SK-N-SH (cell line): ENCODE measurements around the gene DCDC1. TPM values are rescaled to one million over a fixed set of nuclear protein-coding genes. Genes with fewer than 3 reads are reported as not detected.

Source experiments
- CTCF ChIA-PET: fragments of 300-600, 350-600 bp; formaldehyde crosslinking; extraction: SDS; loops from one replicate; lab custom pipeline; 2021; lab: Yijun Ruan, JAX
- POLR2A ChIA-PET: fragments of 350-600 bp; sonication (Branson Sonifier 250); formaldehyde crosslinking; extraction: SDS; loops from one replicate; lab custom pipeline; 2020; ENCODE audit warnings: antibody characterized with exemption, inconsistent platforms; lab: Yijun Ruan, JAX
- DNase-seq: peaks from one replicate; pipeline ENCODE4 v3.0.0; 2012
- H2AFZ ChIP-seq: fragments of 200-600 bp; sonication (generic); 2 replicates; pipeline ENCODE4 v1.8.1; 2016; ENCODE audit warnings: antibody characterized with exemption, mild to moderate bottlenecking, low read depth
- H3F3A ChIP-seq: fragments of 200-600 bp; sonication (generic); replicated peaks from 2 replicates; pipeline ENCODE3; 2016; ENCODE audit warnings: antibody characterized with exemption, mild to moderate bottlenecking; ENCODE audit not compliant: insufficient read depth
- H3K27ac ChIP-seq, 2 experiments: fragments of 200-500 bp in 1 of 2; fragments of 200-600 bp in 1 of 2; sonication (Bioruptor generic) in 1 of 2; sonication (generic), shearing (Covaris generic) in 1 of 2; 2 replicates each; pipeline versions ENCODE4 v1.5.1 to v1.6.1; 2014 to 2016; ENCODE audit warnings: low read depth in 2 of 2, inconsistent platforms in 1 of 2, low read length in 1 of 2, mild to moderate bottlenecking in 1 of 2, mixed read lengths in 1 of 2
- H3K27me3 ChIP-seq: fragments of 200-600 bp; sonication (generic), shearing (Covaris generic); 2 replicates; pipeline ENCODE4 v1.6.1; 2016; ENCODE audit warnings: mixed run types; ENCODE audit not compliant: insufficient read depth
- H3K36me3 ChIP-seq, 2 experiments: fragments of 200-500 bp in 1 of 2; fragments of 200-600 bp in 1 of 2; sonication (Bioruptor generic) in 1 of 2; sonication (generic) in 1 of 2; replicated peaks in 1 of 2; 2 replicates each; pipeline versions ENCODE3 to v1.5.1; 2014 to 2016; ENCODE audit warnings: low read length in 1 of 2, mild to moderate bottlenecking in 1 of 2; ENCODE audit not compliant: insufficient read depth in 2 of 2, control insufficient read depth in 1 of 2
- H3K4me1 ChIP-seq, 2 experiments: fragments of 200-500 bp in 1 of 2; fragments of 200-600 bp in 1 of 2; sonication (Bioruptor generic) in 1 of 2; sonication (generic), shearing (Covaris generic) in 1 of 2; 2 replicates each; pipeline versions ENCODE4 v1.5.1 to v1.6.1; 2014 to 2016; ENCODE audit warnings: low read depth in 1 of 2, low read length in 1 of 2, mixed run types in 1 of 2; ENCODE audit not compliant: insufficient read depth in 2 of 2, control insufficient read depth in 1 of 2
- H3K4me2 ChIP-seq: fragments of 200-600 bp; sonication (generic), shearing (Covaris generic); 2 replicates; pipeline ENCODE4 v1.6.1; 2017; ENCODE audit warnings: mixed run types
- H3K4me3 ChIP-seq, 2 experiments: fragments of 200-500 bp in 1 of 2; fragments of 200-600 bp in 1 of 2; sonication (Bioruptor generic) in 1 of 2; sonication (generic), shearing (Covaris generic) in 1 of 2; 2 replicates each; pipeline versions ENCODE4 v1.5.1 to v1.8.1; 2014 to 2016; ENCODE audit warnings: low read depth in 2 of 2, inconsistent platforms in 1 of 2, low read length in 1 of 2, mild to moderate bottlenecking in 1 of 2, mixed read lengths in 1 of 2, moderate library complexity in 1 of 2
- H3K79me2 ChIP-seq: fragments of 200-600 bp; sonication (generic); 2 replicates; pipeline ENCODE4 v1.8.1; 2017; ENCODE audit warnings: mild to moderate bottlenecking; ENCODE audit not compliant: insufficient read depth
- H3K9ac ChIP-seq: fragments of 200-600 bp; sonication (generic); 2 replicates; pipeline ENCODE4 v1.6.1; 2017; ENCODE audit warnings: mixed run types
- H3K9me2 ChIP-seq: fragments of 200-600 bp; sonication (generic); 2 replicates; pipeline ENCODE4 v1.6.1; 2017; ENCODE audit warnings: mixed run types
- H3K9me3 ChIP-seq: fragments of 200-600 bp; sonication (generic); 2 replicates; pipeline ENCODE4 v1.6.1; 2017; ENCODE audit warnings: mixed run types, mild to moderate bottlenecking, moderate library complexity
- H4K20me1 ChIP-seq: fragments of 200-600 bp; sonication (generic); 2 replicates; pipeline ENCODE4 v1.6.1; 2017; ENCODE audit warnings: mild to moderate bottlenecking, mixed run types; ENCODE audit not compliant: insufficient read depth
- CTCF ChIP-seq: fragments of 200-600 bp; sonication (generic); IDR thresholded peaks from 2 replicates; pipeline ENCODE4 v1.6.1; 2017; ENCODE audit warnings: antibody characterized with exemption, mild to moderate bottlenecking, moderate library complexity
- ELF1 ChIP-seq: IDR thresholded peaks from 2 replicates; pipeline ENCODE4 v1.4.0; 2012
- EP300 ChIP-seq, 2 experiments: IDR thresholded peaks; 2 replicates each; pipeline versions ENCODE4 v1.4.0 to v1.6.1; 2012; ENCODE audit warnings: borderline replicate concordance in 1 of 2, low read depth in 1 of 2, low read length in 1 of 2
- EZH2phosphoT487 ChIP-seq: fragments of 200-600 bp; sonication (generic); IDR thresholded peaks from 2 replicates; pipeline ENCODE4 v1.6.1; 2017; ENCODE audit warnings: low read depth, mixed run types, mild to moderate bottlenecking, antibody characterized with exemption, moderate library complexity, borderline replicate concordance
- FOXM1 ChIP-seq: IDR thresholded peaks from 2 replicates; pipeline ENCODE4 v1.4.0; 2012; ENCODE audit warnings: low read depth, mild to moderate bottlenecking
- MEF2A ChIP-seq: IDR thresholded peaks from 2 replicates; pipeline ENCODE4 v1.4.0; 2012; ENCODE audit warnings: low read depth, borderline replicate concordance
- PBX3 ChIP-seq: IDR thresholded peaks from 2 replicates; pipeline ENCODE4; 2012
- RAD21 ChIP-seq: IDR thresholded peaks from 2 replicates; pipeline ENCODE4 v1.6.1; 2012; ENCODE audit warnings: mild to moderate bottlenecking, low read length
- SIN3A ChIP-seq: IDR thresholded peaks from 2 replicates; pipeline ENCODE4 v1.6.1; 2012; ENCODE audit warnings: low read depth, mild to moderate bottlenecking, low read length, moderate library complexity, borderline replicate concordance
- SMC3 ChIP-seq: IDR thresholded peaks from 2 replicates; pipeline ENCODE4 v1.6.1; 2012; ENCODE audit warnings: low read depth, low read length, improper control_type of control experiment
- TAF1 ChIP-seq: IDR thresholded peaks from 2 replicates; pipeline ENCODE4 v1.6.1; 2012; ENCODE audit warnings: low read depth, mild to moderate bottlenecking, low read length, moderate library complexity, borderline replicate concordance
- TCF12 ChIP-seq: IDR thresholded peaks from 2 replicates; pipeline ENCODE4 v1.4.0; 2012
- YY1 ChIP-seq: IDR thresholded peaks from 2 replicates; pipeline ENCODE4 v1.4.0; 2012; ENCODE audit warnings: low read depth, mild to moderate bottlenecking
- WGBS: methylation state at CpG from one replicate; pipeline ENCODE4 v1.1.6; 2017; ENCODE audit warnings: low lambda C conversion rate; 5-methylcytosine and 5-hydroxymethylcytosine counted together
- polyA plus RNA-seq, 3 experiments: library from polyadenylated mRNA; depleted of rRNA; stranded (reverse); fragments of >200 nt; gene quantifications; 2 replicates each; pipeline ENCODE4 v1.2.3, GENCODE V29; 2012
- TF ChIP-seq, protein P1 (sequence below): IDR thresholded peaks from 2 replicates; pipeline ENCODE4 v1.4.0; 2012; ENCODE audit warnings: low read depth, borderline replicate concordance
- TF ChIP-seq, protein P2 (sequence below): fragments of 150-350 bp; IDR thresholded peaks from 2 replicates; pipeline ENCODE4 v1.6.1; 2016; ENCODE audit warnings: mild to moderate bottlenecking, low read depth, low read length

DCDC1 gene
- polyA plus RNA-seq, 1 of the 3 experiments (the other 2 are of a cell fraction): 0.12 TPM

GRCh38 chr11:31397239-31397834, 27.8 kb upstream of the DCDC1 start:
- H3K36me3 ChIP-seq: no peaks in the 10 kb centered on the region
- ChIA-PET POLR2A (no interaction called here), CTCF (interaction anchor here (0.5 to 4.8 kb wide), 15 partner anchors 10 to 779 kb away, joined by 3 to 40 read pairs (median 3); no protein-coding TSS in a partner anchor)
- H3K79me2 ChIP-seq: no peaks in the 10 kb centered on the region
- WGBS: 52% methylated on average over 5 of the region's 5 CpGs
- H3F3A ChIP-seq: peaks cover 4% of the 10 kb centered on the region
- no peaks in the 10 kb centered on the region for H3K9me3 ChIP-seq
- no peaks in the 10 kb centered on the region for H3K9me2 ChIP-seq
- no peaks in the 10 kb centered on the region for H3K27me3 ChIP-seq
- no peaks in the 10 kb centered on the region for H4K20me1 ChIP-seq
- H3K4me3 ChIP-seq: peak overlapping the region in 1 of 2 experiments; percentile 10; a peak in 1 of 4 replicates
- H3K4me1 ChIP-seq: no peaks in the 10 kb centered on the region
- peak; percentile 25 for DNase-seq
- no peak overlapping the region for H2AFZ ChIP-seq
- H3K4me2 ChIP-seq: no peak overlapping the region
- no peak for TF ChIP-seq YY1
- peak; percentile 58 for TF ChIP-seq SMC3
- TF ChIP-seq CTCF: peak; percentile 79
- TF ChIP-seq RAD21: peak; percentile 82
- no peak for TF ChIP-seq TAF1
- TF ChIP-seq MEF2A: no peak
- TF ChIP-seq FOXM1: no peak
- TF ChIP-seq, protein P1, sequence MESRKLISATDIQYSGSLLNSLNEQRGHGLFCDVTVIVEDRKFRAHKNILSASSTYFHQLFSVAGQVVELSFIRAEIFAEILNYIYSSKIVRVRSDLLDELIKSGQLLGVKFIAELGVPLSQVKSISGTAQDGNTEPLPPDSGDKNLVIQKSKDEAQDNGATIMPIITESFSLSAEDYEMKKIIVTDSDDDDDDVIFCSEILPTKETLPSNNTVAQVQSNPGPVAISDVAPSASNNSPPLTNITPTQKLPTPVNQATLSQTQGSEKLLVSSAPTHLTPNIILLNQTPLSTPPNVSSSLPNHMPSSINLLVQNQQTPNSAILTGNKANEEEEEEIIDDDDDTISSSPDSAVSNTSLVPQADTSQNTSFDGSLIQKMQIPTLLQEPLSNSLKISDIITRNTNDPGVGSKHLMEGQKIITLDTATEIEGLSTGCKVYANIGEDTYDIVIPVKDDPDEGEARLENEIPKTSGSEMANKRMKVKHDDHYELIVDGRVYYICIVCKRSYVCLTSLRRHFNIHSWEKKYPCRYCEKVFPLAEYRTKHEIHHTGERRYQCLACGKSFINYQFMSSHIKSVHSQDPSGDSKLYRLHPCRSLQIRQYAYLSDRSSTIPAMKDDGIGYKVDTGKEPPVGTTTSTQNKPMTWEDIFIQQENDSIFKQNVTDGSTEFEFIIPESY: no peak
- H3K9ac ChIP-seq: no peak overlapping the region
- no peak overlapping the region for H3K27ac ChIP-seq

- no peaks in the 10 kb centered on the region for H3F3A ChIP-seq
- H3K27ac ChIP-seq: no peak overlapping the region
- no peak for DNase-seq
- no peaks in the 10 kb centered on the region for H3K27me3 ChIP-seq
- no peak overlapping the region for H3K4me3 ChIP-seq
- H2AFZ ChIP-seq: no peak overlapping the region
- H3K4me1 ChIP-seq: no peaks in the 10 kb centered on the region
- no peaks in the 10 kb centered on the region for H3K36me3 ChIP-seq
- 82% methylated on average over 2 of the region's 2 CpGs for WGBS
- H3K79me2 ChIP-seq: no peaks in the 10 kb centered on the region
- no peaks in the 10 kb centered on the region for H4K20me1 ChIP-seq
- POLR2A ChIA-PET: no interaction called here
- H3K9me2 ChIP-seq: no peaks in the 10 kb centered on the region
- H3K9ac ChIP-seq: no peak overlapping the region
- H3K9me3 ChIP-seq: no peaks in the 10 kb centered on the region
- no peak overlapping the region for H3K4me2 ChIP-seq
- CTCF ChIA-PET: no interaction called here
- TF ChIP-seq TAF1 (no peak), SIN3A (no peak), EP300 (IDR thresholded peaks at IDR 0.05; ENCODE audit: borderline replicate concordance in 1 of 2, low read depth in 1 of 2, low read length in 1 of 2) (no peak), PBX3 (no peak), EZH2phosphoT487 (no peak), ELF1 (no peak), CTCF (no peak), TCF12 (no peak), MEF2A (no peak)
- TF ChIP-seq, protein P2, sequence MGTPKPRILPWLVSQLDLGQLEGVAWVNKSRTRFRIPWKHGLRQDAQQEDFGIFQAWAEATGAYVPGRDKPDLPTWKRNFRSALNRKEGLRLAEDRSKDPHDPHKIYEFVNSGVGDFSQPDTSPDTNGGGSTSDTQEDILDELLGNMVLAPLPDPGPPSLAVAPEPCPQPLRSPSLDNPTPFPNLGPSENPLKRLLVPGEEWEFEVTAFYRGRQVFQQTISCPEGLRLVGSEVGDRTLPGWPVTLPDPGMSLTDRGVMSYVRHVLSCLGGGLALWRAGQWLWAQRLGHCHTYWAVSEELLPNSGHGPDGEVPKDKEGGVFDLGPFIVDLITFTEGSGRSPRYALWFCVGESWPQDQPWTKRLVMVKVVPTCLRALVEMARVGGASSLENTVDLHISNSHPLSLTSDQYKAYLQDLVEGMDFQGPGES: no peak
- TF ChIP-seq, protein P1: no peak
Observed at GRCh38 chr11:31387379-31387778, 17.8 kb upstream of the DCDC1 start.
